Rectal smooth muscle tissue (tissue), 1 donor: ENCODE data around the gene EFNA5.

ENCODE experiments used
- H3K27ac ChIP-seq: one replicate; pipeline ENCODE4 v1.7.0; 2013; ENCODE audit warnings: low read depth, low read length, inconsistent platforms
- H3K27me3 ChIP-seq: one replicate; pipeline ENCODE4 v1.7.0; 2013; ENCODE audit warnings: low read length; ENCODE audit not compliant: control insufficient read depth, insufficient read depth
- H3K36me3 ChIP-seq: one replicate; pipeline ENCODE4 v1.7.0; 2013; ENCODE audit warnings: low read length; ENCODE audit not compliant: control insufficient read depth, insufficient read depth
- H3K4me1 ChIP-seq: one replicate; pipeline ENCODE4 v1.7.0; 2013; ENCODE audit warnings: low read length; ENCODE audit not compliant: control insufficient read depth, insufficient read depth
- H3K4me3 ChIP-seq: one replicate; pipeline ENCODE4 v1.7.0; 2013; ENCODE audit warnings: low read length
- H3K9ac ChIP-seq: one replicate; pipeline ENCODE4 v1.7.0; 2013; ENCODE audit warnings: low read length

The EFNA5 gene

GRCh38 chr5:107570805-107571531, 99.8 kb downstream of the EFNA5 start:
- H3K4me3 ChIP-seq, result peak overlapping the region; percentile 84
- no peak overlapping the region for H3K9ac ChIP-seq

GRCh38 chr5:107570181-107570580, 100.6 kb downstream of the EFNA5 start:
- no peak overlapping the region for H3K27ac ChIP-seq
- no peak overlapping the region for H3K4me3 ChIP-seq
- H3K4me1 ChIP-seq, result no peaks in the 10 kb centered on the region
- no peak overlapping the region for H3K9ac ChIP-seq
- H3K27me3 ChIP-seq, result no peaks in the 10 kb centered on the region
- H3K36me3 ChIP-seq, result no peaks in the 10 kb centered on the region

More at GRCh38 chr5:107570805-107571531, 99.8 kb downstream of the EFNA5 start:
- H3K27ac ChIP-seq, result no peak overlapping the region
- no peaks in the 10 kb centered on the region for H3K4me1 ChIP-seq
- H3K27me3 ChIP-seq, result no peaks in the 10 kb centered on the region
- no peaks in the 10 kb centered on the region for H3K36me3 ChIP-seq

GRCh38 chr5:107567901-107568671, 102.7 kb downstream of the EFNA5 start:
- no peaks in the 10 kb centered on the region for H3K4me1 ChIP-seq
- H3K27me3 ChIP-seq, result no peaks in the 10 kb centered on the region
- H3K27ac ChIP-seq, result no peak overlapping the region
- H3K4me3 ChIP-seq, result no peak overlapping the region
- no peak overlapping the region for H3K9ac ChIP-seq
- H3K36me3 ChIP-seq, result no peaks in the 10 kb centered on the region

GRCh38 chr5:107566986-107567385, 103.8 kb downstream of the EFNA5 start:
- Histone ChIP-seq H3K4me3 (no peak overlapping the region), H3K27me3 (no peaks in the 10 kb centered on the region), H3K9ac (no peak overlapping the region), H3K27ac (no peak overlapping the region), H3K36me3 (no peaks in the 10 kb centered on the region), H3K4me1 (no peaks in the 10 kb centered on the region)

GRCh38 chr5:107565791-107566767, 104.7 kb downstream of the EFNA5 start:
- Histone ChIP-seq H3K27ac (no peak overlapping the region), H3K27me3 (no peaks in the 10 kb centered on the region), H3K4me1 (no peaks in the 10 kb centered on the region), H3K4me3 (no peak overlapping the region), H3K36me3 (no peaks in the 10 kb centered on the region), H3K9ac (no peak overlapping the region)

- Histone ChIP-seq H3K9ac (no peak overlapping the region), H3K36me3 (no peaks in the 10 kb centered on the region), H3K4me1 (no peaks in the 10 kb centered on the region), H3K4me3 (no peak overlapping the region), H3K27me3 (no peaks in the 10 kb centered on the region), H3K27ac (no peak overlapping the region)
Observed at GRCh38 chr5:107564931-107565372, 105.8 kb downstream of the EFNA5 start.

- Histone ChIP-seq H3K27ac (no peak overlapping the region), H3K4me1 (no peaks in the 10 kb centered on the region), H3K27me3 (no peaks in the 10 kb centered on the region), H3K36me3 (no peaks in the 10 kb centered on the region), H3K9ac (no peak overlapping the region), H3K4me3 (no peak overlapping the region)
Observed at GRCh38 chr5:107563959-107564544, 106.7 kb downstream of the EFNA5 start.

GRCh38 chr5:107560377-107560776, 110.4 kb downstream of the EFNA5 start:
- no peaks in the 10 kb centered on the region for H3K36me3 ChIP-seq
- H3K27ac ChIP-seq, result no peak overlapping the region
- H3K4me3 ChIP-seq, result no peak overlapping the region
- no peaks in the 10 kb centered on the region for H3K4me1 ChIP-seq
- no peaks in the 10 kb centered on the region for H3K27me3 ChIP-seq
- H3K9ac ChIP-seq, result no peak overlapping the region

- H3K36me3 ChIP-seq, result no peaks in the 10 kb centered on the region
- no peak overlapping the region for H3K27ac ChIP-seq
- no peaks in the 10 kb centered on the region for H3K4me1 ChIP-seq
- H3K4me3 ChIP-seq, result no peak overlapping the region
- no peak overlapping the region for H3K9ac ChIP-seq
- no peaks in the 10 kb centered on the region for H3K27me3 ChIP-seq
Observed at GRCh38 chr5:107558823-107559375, 111.8 kb downstream of the EFNA5 start.

- H3K4me3 ChIP-seq, result no peak overlapping the region
- no peak overlapping the region for H3K9ac ChIP-seq
- H3K27ac ChIP-seq, result no peak overlapping the region
- no peaks in the 10 kb centered on the region for H3K36me3 ChIP-seq
- no peaks in the 10 kb centered on the region for H3K27me3 ChIP-seq
- H3K4me1 ChIP-seq, result no peaks in the 10 kb centered on the region
Observed at GRCh38 chr5:107557051-107557658, 113.6 kb downstream of the EFNA5 start.

- H3K9ac ChIP-seq, result no peak overlapping the region
- no peaks in the 10 kb centered on the region for H3K27me3 ChIP-seq
- H3K27ac ChIP-seq, result no peak overlapping the region
- H3K4me1 ChIP-seq, result no peaks in the 10 kb centered on the region
- H3K36me3 ChIP-seq, result no peaks in the 10 kb centered on the region
- no peak overlapping the region for H3K4me3 ChIP-seq
Observed at GRCh38 chr5:107556575-107556974, 114.2 kb downstream of the EFNA5 start.
